Parathyroid adenoma (tissue), 2 donors: ENCODE results near the gene KAZN.

Source experiments
- H2AFZ ChIP-seq: fragments of 300-600 bp; sonication (generic); one replicate; pipeline ENCODE4 v1.7.0; 2017; ENCODE audit warnings: antibody characterized with exemption, mild to moderate bottlenecking
- H3K27ac ChIP-seq: fragments of 300-600 bp; sonication (generic); one replicate; pipeline ENCODE4 v1.7.0; 2017
- H3K27me3 ChIP-seq: fragments of 300-600 bp; sonication (generic); one replicate; pipeline ENCODE4 v1.7.0; 2017; ENCODE audit warnings: low read length; ENCODE audit not compliant: control insufficient read depth, insufficient read depth
- H3K36me3 ChIP-seq: fragments of 300-600 bp; sonication (generic); one replicate; pipeline ENCODE4 v1.7.0; 2017; ENCODE audit warnings: low read length; ENCODE audit not compliant: control insufficient read depth, insufficient read depth
- H3K4me1 ChIP-seq: fragments of 300-600 bp; sonication (generic); one replicate; pipeline ENCODE4 v1.7.0; 2017; ENCODE audit warnings: control low read depth
- H3K4me2 ChIP-seq: fragments of 300-600 bp; sonication (generic); one replicate; pipeline ENCODE4 v1.7.0; 2017; ENCODE audit warnings: low read length
- H3K4me3 ChIP-seq: fragments of 300-600 bp; sonication (generic); one replicate; pipeline ENCODE4 v1.7.0; 2017; ENCODE audit warnings: low read depth, low read length
- H3K79me2 ChIP-seq: fragments of 300-600 bp; sonication (generic); one replicate; pipeline ENCODE4 v1.7.0; 2017; ENCODE audit warnings: control low read depth
- H3K9ac ChIP-seq: fragments of 300-600 bp; sonication (generic); one replicate; pipeline ENCODE4 v1.7.0; 2017; ENCODE audit warnings: mild to moderate bottlenecking
- H3K9me3 ChIP-seq: fragments of 300-600 bp; sonication (generic); one replicate; pipeline ENCODE4 v1.7.0; 2017; ENCODE audit warnings: low read length; ENCODE audit not compliant: control insufficient read depth
- TF ChIP-seq, protein P1 (sequence below): fragments of 300-600 bp; sonication (generic); IDR thresholded peaks from one replicate; pipeline ENCODE4 v1.7.0; 2017; ENCODE audit warnings: antibody characterized with exemption, mild to moderate bottlenecking
- donor health status: primary hyperparathyroidism.

KAZN gene

GRCh38 chr1:15155888-15156741 is 557.6 kb downstream of the KAZN start:
- TF ChIP-seq, protein P1, sequence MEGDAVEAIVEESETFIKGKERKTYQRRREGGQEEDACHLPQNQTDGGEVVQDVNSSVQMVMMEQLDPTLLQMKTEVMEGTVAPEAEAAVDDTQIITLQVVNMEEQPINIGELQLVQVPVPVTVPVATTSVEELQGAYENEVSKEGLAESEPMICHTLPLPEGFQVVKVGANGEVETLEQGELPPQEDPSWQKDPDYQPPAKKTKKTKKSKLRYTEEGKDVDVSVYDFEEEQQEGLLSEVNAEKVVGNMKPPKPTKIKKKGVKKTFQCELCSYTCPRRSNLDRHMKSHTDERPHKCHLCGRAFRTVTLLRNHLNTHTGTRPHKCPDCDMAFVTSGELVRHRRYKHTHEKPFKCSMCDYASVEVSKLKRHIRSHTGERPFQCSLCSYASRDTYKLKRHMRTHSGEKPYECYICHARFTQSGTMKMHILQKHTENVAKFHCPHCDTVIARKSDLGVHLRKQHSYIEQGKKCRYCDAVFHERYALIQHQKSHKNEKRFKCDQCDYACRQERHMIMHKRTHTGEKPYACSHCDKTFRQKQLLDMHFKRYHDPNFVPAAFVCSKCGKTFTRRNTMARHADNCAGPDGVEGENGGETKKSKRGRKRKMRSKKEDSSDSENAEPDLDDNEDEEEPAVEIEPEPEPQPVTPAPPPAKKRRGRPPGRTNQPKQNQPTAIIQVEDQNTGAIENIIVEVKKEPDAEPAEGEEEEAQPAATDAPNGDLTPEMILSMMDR, result no peak
- Histone ChIP-seq H3K79me2 (no peaks in the 10 kb centered on the region), H3K4me1 (no peaks in the 10 kb centered on the region), H3K27ac (no peak overlapping the region), H3K9me3 (no peaks in the 10 kb centered on the region), H2AFZ (no peak overlapping the region), H3K27me3 (no peaks in the 10 kb centered on the region), H3K4me2 (no peak overlapping the region), H3K9ac (no peak overlapping the region), H3K36me3 (no peaks in the 10 kb centered on the region), H3K4me3 (no peak overlapping the region)

DNA sequence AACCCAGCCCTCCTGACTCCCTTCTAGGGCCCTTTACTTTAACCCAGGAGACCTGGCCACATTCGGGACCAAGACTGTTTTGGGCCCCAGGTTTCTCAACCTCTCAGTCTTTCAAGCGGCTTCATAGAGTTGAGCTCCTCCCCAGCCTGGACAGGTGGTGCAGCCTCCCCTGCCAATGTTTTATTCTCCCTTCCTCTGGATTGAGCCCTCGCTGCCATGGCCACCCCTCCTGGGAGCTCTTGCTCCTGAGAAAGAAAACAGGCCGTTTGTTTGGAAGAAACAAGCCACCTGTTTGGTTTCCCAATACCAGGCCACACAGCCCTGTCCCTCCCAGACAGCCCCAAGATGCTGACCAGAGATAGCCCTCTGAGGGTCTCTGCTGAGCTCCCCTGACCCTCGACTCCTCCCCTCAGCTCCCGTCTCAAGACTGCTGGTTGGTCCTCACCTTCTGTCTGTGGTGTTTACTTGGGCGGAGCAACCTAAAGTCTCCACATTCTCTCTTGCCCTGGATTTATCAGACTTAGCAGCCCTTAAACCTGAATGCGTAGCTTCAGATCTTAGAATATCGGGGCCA is 558.4 kb downstream of the KAZN start:
- TF ChIP-seq, protein P1, result no peak
- no peak overlapping the region for H3K27ac ChIP-seq

DNA sequence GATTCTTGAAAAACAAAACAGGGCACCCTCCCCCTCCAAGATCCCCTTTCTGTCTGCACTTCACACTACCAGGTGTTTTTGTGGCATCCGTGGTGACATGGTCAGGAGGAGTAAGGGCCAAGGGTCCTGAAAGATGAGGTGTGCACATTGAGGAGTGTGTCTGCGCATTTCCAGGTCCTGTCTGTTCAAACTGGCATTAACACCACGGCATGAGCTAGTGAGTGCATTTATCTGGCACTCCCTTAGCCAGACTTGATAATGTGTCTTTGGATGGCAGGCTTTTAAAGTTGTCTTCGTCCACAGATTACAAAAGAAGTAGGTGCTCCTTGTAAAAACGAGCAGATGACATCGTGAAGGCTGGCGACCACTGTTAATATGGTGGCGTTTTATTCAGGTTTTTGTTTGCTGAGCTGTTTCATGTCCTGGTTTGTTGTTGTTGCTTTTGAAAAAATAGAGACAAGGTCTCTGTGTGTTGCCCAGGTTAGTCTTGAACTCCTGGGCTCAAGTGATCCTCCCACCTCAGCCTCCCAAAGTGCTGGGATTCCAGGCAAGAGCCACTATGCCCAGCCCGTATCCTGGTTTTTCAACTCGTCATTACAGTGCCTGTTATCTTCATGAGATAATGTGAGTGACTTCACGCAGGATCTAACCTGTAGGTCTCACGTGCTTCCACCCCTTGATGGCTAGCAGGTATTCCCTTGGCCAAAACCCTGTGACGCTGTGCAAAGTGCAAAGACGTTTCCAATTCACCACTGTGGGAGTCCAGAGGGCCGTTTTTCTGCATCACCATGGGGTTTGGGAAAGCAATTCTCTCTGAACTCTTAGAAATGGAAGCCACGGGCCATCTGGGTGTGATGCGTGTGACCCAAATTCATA is 559.3 kb downstream of the KAZN start:
- Histone ChIP-seq H3K4me2 (no peak overlapping the region), H3K36me3 (no peaks in the 10 kb centered on the region), H3K79me2 (no peaks in the 10 kb centered on the region), H3K4me1 (no peaks in the 10 kb centered on the region), H3K4me3 (no peak overlapping the region), H2AFZ (no peak overlapping the region), H3K27ac (no peak overlapping the region), H3K27me3 (no peaks in the 10 kb centered on the region), H3K9ac (no peak overlapping the region), H3K9me3 (no peaks in the 10 kb centered on the region)
- TF ChIP-seq, protein P1, result no peak

More for the DNA sequence above, 558.4 kb downstream of the KAZN start:
- no peaks in the 10 kb centered on the region for H3K27me3 ChIP-seq
- H3K36me3 ChIP-seq, result no peaks in the 10 kb centered on the region
- no peak overlapping the region for H3K4me3 ChIP-seq
- no peaks in the 10 kb centered on the region for H3K4me1 ChIP-seq
- no peak overlapping the region for H3K4me2 ChIP-seq
- no peaks in the 10 kb centered on the region for H3K79me2 ChIP-seq
- no peak overlapping the region for H3K9ac ChIP-seq
- H2AFZ ChIP-seq, result no peak overlapping the region
- H3K9me3 ChIP-seq, result no peaks in the 10 kb centered on the region

DNA sequence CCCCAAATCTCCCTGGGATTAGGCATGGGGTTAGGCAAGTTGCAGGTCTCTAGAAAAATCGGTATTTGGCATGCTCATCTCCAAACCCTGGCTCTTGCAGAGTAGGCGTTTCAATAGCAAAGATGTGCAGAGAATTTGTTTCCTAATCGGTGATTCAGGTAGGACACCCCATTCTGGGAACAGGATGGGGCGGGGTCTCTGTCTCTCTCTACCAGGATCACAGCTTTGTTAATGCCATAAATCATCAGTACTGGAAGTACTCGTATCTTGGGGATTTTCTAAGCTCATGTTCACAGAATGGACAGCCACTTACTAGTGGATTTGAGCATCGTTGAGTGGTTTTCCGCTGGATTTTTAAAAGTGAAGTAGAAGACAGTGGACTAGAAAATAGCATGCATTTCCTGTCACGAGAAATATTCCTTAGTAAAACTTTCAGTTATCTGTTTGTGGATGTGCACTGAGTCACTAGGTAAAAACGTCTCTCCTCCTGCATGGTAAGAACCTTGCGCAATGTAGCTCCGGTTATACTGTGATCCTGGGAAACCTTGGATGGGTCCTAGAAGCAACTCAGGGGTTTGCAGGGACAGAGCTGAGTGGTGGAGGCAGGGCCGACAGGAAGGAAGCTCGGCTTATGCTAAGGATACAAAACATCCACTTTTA is 560.2 kb downstream of the KAZN start:
- TF ChIP-seq, protein P1, result no peak
- H3K27me3 ChIP-seq, result no peaks in the 10 kb centered on the region
- H2AFZ ChIP-seq, result no peak overlapping the region
- no peak overlapping the region for H3K27ac ChIP-seq
- H3K4me3 ChIP-seq, result no peak overlapping the region
- H3K9ac ChIP-seq, result no peak overlapping the region
- no peak overlapping the region for H3K4me2 ChIP-seq
- H3K4me1 ChIP-seq, result no peaks in the 10 kb centered on the region
- no peaks in the 10 kb centered on the region for H3K79me2 ChIP-seq
- H3K36me3 ChIP-seq, result no peaks in the 10 kb centered on the region
- no peaks in the 10 kb centered on the region for H3K9me3 ChIP-seq
